Loucy (cell line): ENCODE data around the gene N4BP3.

Experiments
- H2AFZ ChIP-seq: fragments of 200-600 bp; sonication (generic); 2 replicates; pipeline ENCODE4 v1.6.0; 2016; ENCODE audit warnings: antibody characterized with exemption, mild to moderate bottlenecking, low read length, moderate library complexity
- H3F3A ChIP-seq: fragments of 200-600 bp; 2 replicates; pipeline ENCODE4 v1.6.0; 2016; ENCODE audit warnings: antibody characterized with exemption, low read depth, mild to moderate bottlenecking
- H3K27me3 ChIP-seq: fragments of 200-600 bp; sonication (generic); 2 replicates; pipeline ENCODE4 v1.6.1; 2014; ENCODE audit warnings: low read length, mild to moderate bottlenecking; ENCODE audit not compliant: insufficient read depth, poor library complexity, severe bottlenecking
- H3K36me3 ChIP-seq: fragments of 200-600 bp; sonication (generic); 2 replicates; pipeline ENCODE4 v1.6.1; 2016; ENCODE audit warnings: low read length; ENCODE audit not compliant: insufficient read depth
- H3K4me1 ChIP-seq: fragments of 200-600 bp; sonication (generic); 2 replicates; pipeline ENCODE4 v1.5.1; 2014; ENCODE audit warnings: low read length, mild to moderate bottlenecking; ENCODE audit not compliant: insufficient read depth, poor library complexity, severe bottlenecking
- H3K4me2 ChIP-seq: fragments of 200-600 bp; sonication (generic); 2 replicates; pipeline ENCODE4 v1.6.0; 2014; ENCODE audit warnings: antibody characterized with exemption, low read length, low read depth, mild to moderate bottlenecking; ENCODE audit not compliant: poor library complexity, severe bottlenecking
- H3K4me3 ChIP-seq: fragments of 200-600 bp; sonication (generic); 2 replicates; pipeline ENCODE4 v1.5.1; 2014; ENCODE audit warnings: low read length, mild to moderate bottlenecking, mixed read lengths; ENCODE audit not compliant: poor library complexity, severe bottlenecking
- H3K79me2 ChIP-seq: fragments of 200-600 bp; sonication (generic); 2 replicates; pipeline ENCODE4 v1.6.1; 2014; ENCODE audit warnings: low read length; ENCODE audit not compliant: insufficient read depth
- H3K9ac ChIP-seq: fragments of 200-600 bp; sonication (generic); 2 replicates; pipeline ENCODE4 v1.6.0; 2014; ENCODE audit warnings: mild to moderate bottlenecking, low read depth, low read length, moderate library complexity; ENCODE audit not compliant: poor library complexity, severe bottlenecking
- H3K9me2 ChIP-seq: fragments of 200-600 bp; sonication (generic); replicated peaks from 2 replicates; pipeline ENCODE4 v1.6.1; 2016; ENCODE audit warnings: low read depth, low read length, mixed read lengths
- H3K9me3 ChIP-seq: fragments of 200-600 bp; sonication (generic); 2 replicates; pipeline ENCODE4 v1.6.1; 2014; ENCODE audit warnings: mild to moderate bottlenecking, antibody characterized with exemption, low read length, low read depth; ENCODE audit not compliant: insufficient read depth
- H4K20me1 ChIP-seq: fragments of 200-600 bp; sonication (generic); 2 replicates; pipeline ENCODE4 v1.6.0; 2014; ENCODE audit warnings: antibody characterized with exemption, low read length, mild to moderate bottlenecking; ENCODE audit not compliant: insufficient read depth, poor library complexity, severe bottlenecking
- EZH2phosphoT487 ChIP-seq: fragments of 200-600 bp; IDR thresholded peaks from 2 replicates; pipeline ENCODE4 v1.6.1; 2018; ENCODE audit warnings: antibody characterized with exemption, mild to moderate bottlenecking, moderate library complexity, borderline replicate concordance
- TF ChIP-seq, protein P1 (sequence below): fragments of 200-600 bp; sonication (generic); conservative IDR thresholded peaks from 2 replicates; pipeline ENCODE4 v1.5.1; 2014; ENCODE audit warnings: mild to moderate bottlenecking, antibody characterized with exemption, low read length

N4BP3 gene

DNA sequence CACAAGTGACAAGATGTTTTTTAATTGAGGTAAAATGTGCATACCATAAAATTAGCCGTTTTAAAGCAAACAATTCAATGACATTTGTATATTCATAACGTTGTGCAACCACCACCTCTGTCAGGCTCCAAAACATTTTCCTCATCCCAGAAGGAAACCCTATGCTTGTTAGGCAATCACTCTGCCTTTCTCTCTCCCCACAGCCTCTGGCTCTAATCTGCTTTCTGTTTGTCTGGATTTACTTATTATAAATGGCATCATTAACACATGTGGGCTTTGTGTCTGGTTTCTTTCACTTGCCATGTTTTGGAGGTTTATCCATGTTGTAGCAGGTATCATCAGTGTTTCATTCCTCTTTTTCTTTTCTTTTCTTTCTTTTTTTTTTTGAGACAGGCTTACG lies 1.4 kb upstream of the N4BP3 start:
- Histone ChIP-seq H3K79me2 (peaks cover 27% of the 10 kb centered on the region; the same call in 1 of the 2 replicates), H3K4me2 (no peak overlapping the region), H3K9ac (no peak overlapping the region)

DNA sequence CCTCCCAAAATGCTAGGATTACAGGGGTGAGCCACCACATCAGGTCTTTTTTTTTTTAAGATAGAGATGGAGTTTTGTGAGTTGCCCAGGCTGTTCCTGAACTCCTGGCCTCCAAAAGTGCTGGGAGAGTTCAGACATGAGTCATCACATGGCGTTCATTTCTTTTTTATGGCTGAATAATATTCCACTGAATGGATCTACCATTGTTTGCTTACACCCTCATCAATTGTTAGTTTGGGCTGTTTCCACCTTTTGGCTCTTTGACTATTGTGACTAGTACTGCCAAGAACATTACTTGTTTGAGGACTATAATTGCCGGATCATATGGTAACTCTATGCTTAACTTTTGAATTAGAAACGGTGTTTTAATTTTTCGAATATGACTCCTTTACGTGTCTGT lies 787 bp upstream of the N4BP3 start:
- Histone ChIP-seq H2AFZ (no peak overlapping the region), H3K79me2 (peaks cover 33% of the 10 kb centered on the region; the same call in 1 of the 2 replicates), H3K4me2 (peak overlapping the region; percentile 65), H3K4me3 (peak overlapping the region; percentile 80), H3K9ac (no peak overlapping the region), H3K9me3 (no peaks in the 10 kb centered on the region), H3K4me1 (peaks cover 15% of the 10 kb centered on the region), H4K20me1 (no peaks in the 10 kb centered on the region), H3K9me2 (no peaks in the 10 kb centered on the region), H3K36me3 (no peaks in the 10 kb centered on the region), H3K27me3 (no peaks in the 10 kb centered on the region), H3F3A (no peaks in the 10 kb centered on the region)
- TF ChIP-seq EZH2phosphoT487, result no peak
- TF ChIP-seq, protein P1, sequence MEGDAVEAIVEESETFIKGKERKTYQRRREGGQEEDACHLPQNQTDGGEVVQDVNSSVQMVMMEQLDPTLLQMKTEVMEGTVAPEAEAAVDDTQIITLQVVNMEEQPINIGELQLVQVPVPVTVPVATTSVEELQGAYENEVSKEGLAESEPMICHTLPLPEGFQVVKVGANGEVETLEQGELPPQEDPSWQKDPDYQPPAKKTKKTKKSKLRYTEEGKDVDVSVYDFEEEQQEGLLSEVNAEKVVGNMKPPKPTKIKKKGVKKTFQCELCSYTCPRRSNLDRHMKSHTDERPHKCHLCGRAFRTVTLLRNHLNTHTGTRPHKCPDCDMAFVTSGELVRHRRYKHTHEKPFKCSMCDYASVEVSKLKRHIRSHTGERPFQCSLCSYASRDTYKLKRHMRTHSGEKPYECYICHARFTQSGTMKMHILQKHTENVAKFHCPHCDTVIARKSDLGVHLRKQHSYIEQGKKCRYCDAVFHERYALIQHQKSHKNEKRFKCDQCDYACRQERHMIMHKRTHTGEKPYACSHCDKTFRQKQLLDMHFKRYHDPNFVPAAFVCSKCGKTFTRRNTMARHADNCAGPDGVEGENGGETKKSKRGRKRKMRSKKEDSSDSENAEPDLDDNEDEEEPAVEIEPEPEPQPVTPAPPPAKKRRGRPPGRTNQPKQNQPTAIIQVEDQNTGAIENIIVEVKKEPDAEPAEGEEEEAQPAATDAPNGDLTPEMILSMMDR, result no peak

More for the DNA sequence above, 1.4 kb upstream of the N4BP3 start:
- H3K27me3 ChIP-seq, result no peaks in the 10 kb centered on the region
- peaks cover 10% of the 10 kb centered on the region for H3K4me1 ChIP-seq
- H3K36me3 ChIP-seq, result no peaks in the 10 kb centered on the region
- no peaks in the 10 kb centered on the region for H3F3A ChIP-seq
- TF ChIP-seq, protein P1, result no peak
- no peak for TF ChIP-seq EZH2phosphoT487
- H4K20me1 ChIP-seq, result no peaks in the 10 kb centered on the region
- no peak overlapping the region for H3K4me3 ChIP-seq
- H2AFZ ChIP-seq, result no peak overlapping the region
- no peaks in the 10 kb centered on the region for H3K9me3 ChIP-seq
- no peaks in the 10 kb centered on the region for H3K9me2 ChIP-seq

DNA sequence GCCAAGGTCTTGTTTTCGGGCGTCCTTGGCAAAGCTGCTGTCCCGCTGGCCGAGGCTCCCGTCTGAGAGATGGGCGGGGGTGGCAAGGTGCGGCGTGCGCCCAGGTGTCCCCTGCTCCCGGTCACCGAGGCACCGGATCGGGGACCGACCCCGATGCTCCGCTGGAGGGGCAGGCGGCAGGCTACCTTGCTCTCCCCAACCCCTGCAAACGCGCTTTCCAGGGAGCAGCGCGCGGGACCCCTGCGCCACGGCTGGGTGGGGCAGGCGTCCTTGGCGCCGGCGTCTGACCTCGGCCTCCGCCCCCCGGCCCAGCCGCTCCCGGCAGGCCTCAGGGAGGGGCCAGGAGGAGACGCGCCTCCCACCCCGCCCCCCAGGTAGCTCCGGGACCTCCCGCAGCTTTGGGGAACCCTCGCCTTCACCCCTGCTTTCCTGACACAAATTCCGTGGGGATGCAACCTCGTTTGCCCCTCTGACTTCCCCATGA lies 551 bp downstream of the N4BP3 start:
- Histone ChIP-seq H3K9me3 (no peaks in the 10 kb centered on the region), H3K9me2 (no peaks in the 10 kb centered on the region), H3K4me2 (peak overlapping the region; percentile 93), H2AFZ (peak overlapping the region; percentile 51; the same call in 1 of the 2 replicates), H4K20me1 (no peaks in the 10 kb centered on the region), H3K27me3 (no peaks in the 10 kb centered on the region), H3K79me2 (peaks cover 45% of the 10 kb centered on the region; the same call in 1 of the 2 replicates), H3K4me1 (peaks cover 15% of the 10 kb centered on the region), H3K9ac (peak overlapping the region; percentile 73), H3K36me3 (no peaks in the 10 kb centered on the region), H3F3A (no peaks in the 10 kb centered on the region), H3K4me3 (peak overlapping the region; percentile 80)
- no peak for TF ChIP-seq EZH2phosphoT487
- TF ChIP-seq, protein P1, result no peak
